HG02759 (cell line): Measurements from ENCODE around the gene ST3GAL4.

ENCODE experiments used
- ATAC-seq: cut with Tn5 transposase; IDR thresholded peaks from one replicate; pipeline ENCODE4 v1.9.1; 2021; ENCODE audit warnings: mild to moderate bottlenecking, moderate library complexity; ENCODE audit not compliant: unreplicated experiment

The ST3GAL4 gene

GRCh38 chr11:126419801-126420697 is 64.6 kb downstream of the ST3GAL4 start:
- ATAC-seq: peak; percentile 68

DNA sequence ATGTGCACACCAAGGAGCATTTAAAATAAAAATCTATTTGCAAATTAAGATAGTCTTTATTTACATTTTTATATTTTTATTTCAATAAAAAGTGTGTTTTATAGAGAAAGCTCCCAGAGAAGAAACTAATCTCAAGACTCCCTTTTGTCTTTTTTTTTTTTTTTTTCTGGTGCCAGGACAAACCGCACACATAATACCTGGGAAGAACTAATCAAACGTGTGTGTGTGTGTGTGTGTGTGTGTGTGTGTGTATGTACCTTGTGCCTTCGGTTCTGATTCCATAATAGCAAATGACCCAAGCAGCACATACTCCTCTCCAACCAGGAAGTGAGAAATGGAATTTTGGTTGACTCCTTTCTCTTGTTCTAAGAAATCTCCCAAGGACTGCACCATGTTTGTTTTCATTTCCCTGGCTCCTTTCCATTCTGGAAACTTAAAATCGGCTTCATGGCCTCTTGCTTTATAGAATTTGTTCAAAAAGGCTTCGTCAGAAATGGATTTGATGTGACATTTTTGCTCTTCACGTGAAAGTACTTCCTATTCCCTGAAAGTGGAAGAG is 65.3 kb downstream of the ST3GAL4 start:
- no peak for ATAC-seq

DNA sequence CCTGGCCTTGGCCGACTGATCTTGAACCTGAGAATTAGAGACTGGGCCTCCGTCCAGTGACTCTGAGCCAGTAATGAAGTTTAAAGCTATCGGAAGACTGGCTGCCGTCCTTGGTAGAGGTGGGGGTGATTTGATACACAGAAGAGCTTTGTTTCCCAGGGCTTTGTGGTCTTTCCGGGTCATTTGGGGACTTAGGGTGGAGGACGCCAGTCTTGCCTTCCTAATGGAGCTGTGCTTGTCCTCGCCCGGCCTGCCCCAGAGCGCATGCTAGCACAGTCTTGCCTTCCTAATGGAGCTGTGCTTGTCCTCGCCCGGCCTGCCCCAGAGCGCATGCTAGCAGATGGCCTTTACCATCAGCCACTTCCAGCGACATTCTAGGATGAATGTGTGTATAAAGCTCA is 65.8 kb downstream of the ST3GAL4 start:
- no peak for ATAC-seq

- ATAC-seq: no peak
Measured at GRCh38 chr11:126422446-126422845, 67.0 kb downstream of the ST3GAL4 start.

DNA sequence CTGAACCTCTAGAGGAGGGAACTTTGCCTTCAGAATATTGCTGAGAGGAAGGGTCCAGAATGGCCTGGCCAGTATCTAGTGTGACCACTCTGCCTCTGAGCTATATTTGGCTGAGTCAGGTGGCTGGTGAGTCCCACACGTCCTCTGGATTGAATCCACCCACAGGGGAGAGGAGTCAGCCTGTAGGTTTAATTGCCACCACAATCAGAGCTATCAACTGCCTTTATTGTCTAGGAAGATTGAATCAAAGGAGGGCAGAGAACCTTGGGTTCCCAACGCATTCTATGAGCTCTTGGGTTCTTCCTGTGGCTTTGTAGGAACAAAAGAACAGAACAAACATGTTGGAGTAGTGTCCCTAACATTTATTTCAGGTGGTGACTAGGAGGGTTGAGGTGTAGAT is 67.7 kb downstream of the ST3GAL4 start:
- ATAC-seq: no peak

DNA sequence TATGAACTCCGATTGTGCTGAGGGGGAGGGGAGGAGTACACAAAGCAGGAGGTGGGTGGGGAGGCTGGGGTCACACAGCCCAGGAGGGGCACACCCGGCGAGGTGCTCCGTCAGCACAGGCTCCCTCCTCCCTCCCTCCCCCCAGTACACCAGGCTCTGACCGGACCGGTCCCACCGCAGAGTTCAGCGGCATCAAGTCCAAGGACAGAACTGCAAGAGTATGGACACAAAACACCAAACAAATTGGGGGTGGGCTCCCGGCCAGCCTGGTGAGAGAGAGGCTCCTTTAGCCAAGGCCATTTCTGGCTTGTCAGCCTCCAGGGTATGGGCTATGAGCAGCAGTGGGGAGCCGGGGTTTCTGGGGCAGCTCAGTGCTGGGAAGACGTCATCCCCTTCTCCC is 68.3 kb downstream of the ST3GAL4 start:
- no peak for ATAC-seq

DNA sequence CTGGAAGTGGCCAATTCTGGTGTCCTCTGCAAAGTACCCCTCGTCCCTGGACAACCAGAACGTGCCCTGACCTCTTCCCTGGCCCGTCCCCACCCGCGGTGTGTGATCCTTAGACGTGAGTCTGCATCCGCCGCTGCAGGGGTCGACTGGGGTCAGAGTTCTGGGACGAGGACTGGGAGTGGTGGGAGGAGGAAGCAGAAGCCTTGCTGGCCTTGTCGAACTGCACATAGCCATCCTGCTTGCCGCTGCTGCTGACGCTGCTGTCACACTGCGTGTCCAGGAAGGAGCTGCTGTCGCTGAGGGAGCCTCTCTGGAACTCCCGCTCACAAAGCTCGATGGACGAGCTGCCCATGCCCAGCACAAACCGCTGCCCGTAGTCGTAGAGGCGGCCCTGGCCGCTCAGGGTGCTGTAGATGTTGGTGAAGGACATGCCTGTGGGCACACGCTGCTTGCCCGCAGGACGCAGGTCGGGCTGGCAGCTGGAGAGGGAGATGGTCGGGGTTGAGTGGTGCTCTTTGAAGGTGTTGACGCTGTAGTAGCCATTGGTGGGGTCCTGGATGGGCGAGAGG is 69.1 kb downstream of the ST3GAL4 start:
- no peak for ATAC-seq

- ATAC-seq: no peak
Measured at GRCh38 chr11:126426106-126426505, 70.6 kb downstream of the ST3GAL4 start.

DNA sequence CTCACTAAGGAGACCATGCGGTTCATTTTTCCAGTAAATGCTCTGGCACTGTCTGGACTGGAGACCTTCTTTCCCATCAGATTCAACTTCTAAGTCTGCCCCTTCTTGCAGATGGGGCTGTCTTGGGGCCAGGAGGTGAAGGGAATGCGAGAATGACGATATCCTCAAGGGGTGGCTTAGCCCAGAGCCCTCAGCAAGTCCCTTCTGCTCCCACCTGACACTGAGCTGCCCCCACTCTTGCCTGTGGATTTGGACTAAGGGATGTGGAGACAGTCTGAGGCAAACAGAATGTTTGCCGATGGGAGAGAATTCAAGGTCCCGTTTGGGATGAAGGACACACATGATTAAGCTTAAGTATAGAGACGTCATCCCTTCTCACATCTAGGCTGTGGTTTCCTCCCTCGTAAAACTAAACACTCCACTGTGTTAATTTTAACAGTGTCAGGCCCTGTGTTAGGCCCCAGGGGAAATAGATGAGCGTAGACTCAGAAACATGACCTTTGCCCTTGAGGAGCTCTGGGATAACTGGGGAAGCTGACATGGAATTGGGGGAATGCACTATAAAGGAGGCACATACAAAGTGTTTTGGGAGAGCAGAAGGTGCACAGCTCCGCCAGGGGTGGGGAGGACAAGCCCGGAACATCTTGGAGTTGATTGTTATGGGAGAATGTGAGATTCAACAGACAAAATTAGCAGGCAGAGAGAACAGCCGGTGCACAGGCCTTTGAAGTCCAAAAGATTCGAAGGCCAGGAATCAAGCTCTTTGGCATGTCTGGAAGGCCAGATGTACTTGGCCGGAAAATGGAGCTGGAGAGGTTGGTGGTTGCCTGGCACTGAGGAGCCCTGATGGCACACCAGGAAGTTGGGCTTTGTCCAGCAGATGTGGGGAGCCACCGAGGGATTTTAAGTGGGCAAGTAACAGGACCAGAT is 71.6 kb downstream of the ST3GAL4 start:
- peak; percentile 69 for ATAC-seq

DNA sequence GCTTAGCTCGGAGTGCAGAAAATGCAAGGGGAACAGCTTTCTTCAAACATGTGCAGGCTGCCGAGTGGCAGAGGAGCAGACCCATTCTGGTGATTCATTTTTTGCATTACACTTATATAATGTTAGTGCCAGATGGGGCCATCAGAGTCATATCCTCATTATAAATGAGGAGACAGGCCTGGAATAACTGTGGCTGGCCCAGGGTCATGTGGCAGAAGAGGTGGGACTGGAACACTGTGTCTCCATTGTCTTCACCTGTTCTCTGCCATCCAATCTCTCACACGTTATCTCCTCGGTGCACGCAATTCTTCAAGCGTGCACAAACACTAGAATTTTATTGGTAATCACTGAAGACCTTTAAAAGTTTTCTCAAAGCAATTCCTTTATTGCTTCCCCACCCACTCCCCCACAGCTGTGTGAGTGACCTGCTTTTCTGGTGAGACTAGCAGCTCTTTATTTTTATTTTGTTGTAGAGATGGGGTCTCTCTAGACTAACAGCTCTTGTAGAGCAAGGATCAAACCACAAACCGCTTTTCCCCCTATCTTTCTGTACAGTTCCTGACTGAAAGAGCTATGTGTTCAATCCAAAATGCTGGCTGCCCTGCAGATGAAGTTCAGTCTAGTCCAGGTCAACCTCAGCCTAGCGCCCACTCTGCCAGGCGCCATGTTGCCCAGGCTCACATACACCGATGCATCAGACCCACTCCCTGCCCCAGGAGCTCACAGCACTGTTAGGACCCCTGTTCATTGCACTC is 75.3 kb downstream of the ST3GAL4 start:
- ATAC-seq: no peak

DNA sequence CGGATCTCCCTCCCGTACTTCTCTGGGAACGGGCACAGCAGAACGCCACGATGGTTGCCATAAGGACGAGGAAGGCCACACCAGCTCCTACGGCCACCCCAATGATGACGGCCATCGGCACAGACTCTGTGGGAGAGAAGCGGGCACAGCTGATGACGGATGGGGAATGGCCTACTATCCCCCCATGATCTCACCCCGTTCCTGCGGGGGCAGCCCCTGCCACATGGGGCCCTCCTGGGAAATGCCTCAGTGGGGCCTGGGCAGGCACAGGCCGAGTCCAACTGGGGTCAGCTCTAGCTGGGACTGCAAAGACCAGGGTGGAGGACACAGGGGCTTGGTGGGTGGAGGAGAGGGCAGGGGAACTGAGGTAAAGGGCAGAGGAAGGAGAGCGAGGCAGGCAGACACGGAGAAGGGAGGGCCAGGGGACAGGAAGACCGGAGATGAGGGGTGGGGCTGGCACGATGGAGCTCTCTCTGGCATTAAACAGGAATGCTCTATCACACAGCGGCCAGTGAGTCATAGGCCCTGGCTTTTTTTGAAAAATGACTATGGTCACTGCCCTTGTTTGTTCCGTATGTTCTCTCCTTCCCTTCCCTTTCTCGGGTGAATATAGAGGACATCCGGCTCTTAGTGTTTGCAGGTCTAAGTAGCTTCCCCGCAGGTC is 76.0 kb downstream of the ST3GAL4 start:
- no peak for ATAC-seq

DNA sequence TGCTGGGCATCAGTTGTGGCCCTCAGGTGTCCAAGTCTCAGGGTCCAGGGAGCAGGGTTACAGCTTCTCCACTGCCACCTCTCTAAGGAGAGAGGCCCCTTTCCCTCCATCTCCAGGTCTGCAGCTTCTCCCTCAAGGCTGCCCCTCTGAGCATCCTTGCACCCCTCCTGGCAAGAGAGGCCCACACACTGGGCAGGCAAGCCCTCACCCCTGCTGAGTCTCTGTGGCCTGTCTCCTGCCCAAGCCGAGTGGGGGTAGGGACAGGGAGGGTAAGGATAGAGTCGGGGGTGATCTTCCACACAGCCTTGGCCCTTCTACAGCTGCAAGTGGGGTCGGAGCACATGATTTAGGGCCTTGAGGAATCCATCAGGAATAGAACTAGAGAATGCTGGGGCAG is 76.6 kb downstream of the ST3GAL4 start:
- no peak for ATAC-seq

- ATAC-seq: no peak
Measured at GRCh38 chr11:126432525-126432924, 77.0 kb downstream of the ST3GAL4 start.

DNA sequence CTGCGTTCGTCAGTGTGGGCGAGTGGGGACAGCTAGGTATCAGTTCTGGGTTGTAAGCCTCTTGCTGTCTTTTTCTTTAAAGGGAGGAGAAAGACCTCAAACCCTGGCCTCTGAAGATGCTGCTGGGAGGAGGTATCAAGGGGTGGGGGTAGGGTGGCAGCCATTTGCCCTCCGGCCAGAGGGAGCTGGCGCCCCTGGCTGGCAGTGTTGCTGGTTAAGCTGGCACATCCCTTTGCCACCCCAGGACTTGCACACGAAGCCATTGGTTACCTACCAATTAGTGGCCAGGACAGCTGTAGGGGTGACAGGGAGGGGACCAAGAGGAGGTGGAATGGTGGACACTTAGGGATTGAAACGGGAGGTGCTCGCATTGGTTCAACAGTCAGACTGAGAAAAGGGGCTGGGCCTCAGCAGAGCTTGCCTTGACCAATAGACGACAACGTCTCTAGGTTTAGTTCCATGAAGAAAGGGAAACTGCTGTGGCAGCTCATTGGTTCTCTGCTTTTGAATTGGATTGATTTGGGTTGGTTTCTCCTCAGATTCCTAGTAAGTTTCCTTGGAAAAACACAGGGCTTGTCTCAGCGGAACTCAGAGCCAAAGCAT is 77.9 kb downstream of the ST3GAL4 start:
- no peak for ATAC-seq

DNA sequence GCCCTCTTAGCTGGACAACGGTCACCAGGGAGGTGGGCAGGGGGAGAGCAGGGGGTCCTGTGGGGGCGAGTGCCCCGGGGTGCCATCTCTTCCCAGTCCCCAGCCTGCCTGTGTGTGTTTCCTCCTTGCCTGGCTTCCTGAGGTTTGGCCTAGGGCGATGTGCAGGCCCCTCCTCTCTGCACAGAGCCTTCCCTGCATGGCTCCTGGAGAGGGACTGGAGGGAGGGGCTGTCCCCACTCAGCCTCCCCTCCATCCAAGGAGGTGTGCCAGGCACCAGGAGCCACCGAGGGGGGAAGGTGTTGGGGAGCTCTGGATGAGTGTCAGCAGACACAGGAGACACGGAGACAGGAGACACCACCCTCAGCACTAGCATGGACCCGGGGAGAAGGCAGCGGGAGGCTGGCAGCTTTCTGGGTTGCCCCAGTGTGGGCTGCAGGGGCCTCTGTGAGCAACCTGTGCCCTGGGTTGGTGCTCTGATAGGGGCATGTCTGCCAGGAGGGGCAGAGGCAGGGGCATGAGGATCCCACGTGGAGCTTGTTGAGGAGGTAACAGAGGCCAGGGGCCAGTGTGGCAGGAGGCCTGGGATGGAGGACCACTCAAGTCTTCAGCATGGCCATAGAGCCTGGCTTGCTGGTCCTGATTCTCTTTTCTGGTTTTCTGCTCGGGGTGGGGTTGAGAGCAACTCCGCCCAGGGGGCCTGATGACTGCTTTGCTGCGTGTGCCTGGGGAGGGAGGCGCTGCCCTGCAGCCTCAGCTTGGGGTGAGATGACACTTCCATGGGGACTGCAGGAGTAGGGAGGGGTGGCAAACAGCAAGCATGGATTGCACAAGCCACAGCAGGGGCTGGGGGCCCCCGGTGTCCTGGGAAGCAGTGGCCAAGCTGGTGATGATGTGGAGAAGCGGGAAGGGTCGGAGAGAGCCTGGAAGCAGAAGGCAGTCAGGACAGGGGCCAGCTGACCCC is 78.8 kb downstream of the ST3GAL4 start:
- ATAC-seq: no peak

GRCh38 chr11:126434950-126435335 is 79.5 kb downstream of the ST3GAL4 start:
- no peak for ATAC-seq

DNA sequence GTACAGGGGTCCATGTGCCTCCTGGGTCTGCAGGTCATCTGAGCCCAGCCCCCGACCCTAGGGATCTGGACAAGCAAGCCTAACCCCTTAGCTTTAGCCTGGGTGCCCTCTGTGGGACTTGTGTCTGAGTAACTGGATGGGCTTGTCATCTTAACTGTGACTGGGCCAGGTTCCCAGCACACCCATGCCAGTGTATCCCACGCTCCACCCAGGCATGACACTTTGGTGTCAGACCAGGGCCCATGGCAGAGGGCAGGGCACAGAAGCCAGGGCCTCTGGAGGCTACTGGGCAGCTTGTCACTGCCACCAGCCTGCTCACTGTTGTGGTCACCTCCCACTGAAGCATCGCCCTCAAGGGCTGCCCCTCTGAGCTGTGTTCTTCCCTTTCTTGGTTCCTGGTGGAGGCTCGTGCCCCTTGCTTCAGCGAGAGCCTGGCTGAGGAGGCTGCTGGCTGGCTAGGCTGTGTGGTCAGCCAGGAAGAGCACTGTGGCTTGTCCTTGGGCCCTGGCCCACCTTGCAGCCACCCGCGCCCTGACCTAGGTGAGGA is 80.8 kb downstream of the ST3GAL4 start:
- no peak for ATAC-seq

- ATAC-seq: no peak
Measured at GRCh38 chr11:126437731-126438130, 82.2 kb downstream of the ST3GAL4 start.
